Middle frontal gyrus (tissue), 1 donor: ENCODE results near the gene CELF4.

Source experiments
- DNase-seq: peaks from one replicate; pipeline ENCODE4 v3.0.0-alpha.2; 2015; ENCODE audit warnings: low spot score; ENCODE audit errors: extremely low spot score

CELF4 gene

GRCh38 chr18:37527395-37527794 is 38.2 kb downstream of the CELF4 start:
- no peak for DNase-seq

DNA sequence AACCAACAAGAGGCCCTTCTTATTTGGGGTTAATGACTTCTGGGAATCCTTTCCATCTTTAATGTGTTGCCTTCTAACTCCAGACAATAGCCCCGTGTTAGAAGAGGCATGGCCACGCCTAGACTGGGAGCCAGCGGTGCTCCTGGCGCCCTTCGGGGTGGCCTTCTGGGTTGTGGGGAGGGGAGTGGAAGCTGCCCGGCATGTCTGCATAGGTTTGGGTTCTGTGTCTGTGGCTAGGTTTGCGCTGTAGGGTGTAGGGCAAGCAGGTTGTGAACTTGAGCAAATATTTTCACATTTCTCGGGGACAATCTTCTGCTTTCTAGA is 40.4 kb downstream of the CELF4 start:
- no peak for DNase-seq

- DNase-seq: no peak
Observed at GRCh38 chr18:37524498-37525261, 40.9 kb downstream of the CELF4 start.

DNA sequence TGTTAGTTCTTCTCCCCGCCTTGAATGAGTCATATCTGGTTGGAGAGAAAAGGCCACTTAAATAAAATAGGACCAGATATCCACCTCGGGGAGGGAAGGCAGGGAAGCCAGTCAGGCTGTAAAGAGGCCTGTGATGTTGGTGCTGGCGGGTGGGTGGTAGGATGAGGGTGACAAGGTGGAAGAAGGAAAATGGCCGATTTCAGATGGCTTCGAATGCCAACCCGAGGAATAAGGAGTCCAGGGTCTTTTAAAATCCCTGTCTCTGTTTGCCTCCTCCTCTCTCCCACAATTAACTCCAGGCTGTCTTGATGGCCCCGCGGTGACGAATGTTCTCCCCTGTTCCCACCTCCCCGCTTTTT is 41.5 kb downstream of the CELF4 start:
- DNase-seq: no peak

GRCh38 chr18:37521510-37522465 is 43.8 kb downstream of the CELF4 start:
- no peak for DNase-seq

- no peak for DNase-seq
Observed at GRCh38 chr18:37520508-37520907, 45.1 kb downstream of the CELF4 start.

GRCh38 chr18:37519510-37520135 is 46.0 kb downstream of the CELF4 start:
- no peak for DNase-seq

- no peak for DNase-seq
Observed at GRCh38 chr18:37516361-37516853, 49.2 kb downstream of the CELF4 start.

DNA sequence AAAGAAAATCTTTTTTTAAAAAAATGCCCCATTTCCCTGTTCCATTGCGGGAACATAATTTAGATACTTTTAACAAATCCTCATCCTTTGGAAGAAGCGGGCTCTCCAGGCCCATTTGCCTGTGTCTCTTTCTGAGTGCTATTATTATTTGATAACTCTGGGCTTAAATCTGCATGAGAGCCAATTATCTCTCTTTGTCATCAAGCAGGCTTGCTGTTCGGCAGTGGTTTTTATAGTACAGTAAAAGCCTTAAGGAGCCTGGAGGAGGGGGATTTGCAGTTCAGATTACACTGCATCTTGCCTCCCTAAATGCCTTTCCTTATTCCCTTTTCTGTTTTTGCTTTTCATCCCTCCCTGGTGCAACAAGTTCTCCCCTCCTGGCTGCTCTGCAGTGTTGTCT is 50.6 kb downstream of the CELF4 start:
- DNase-seq: no peak

- no peak for DNase-seq
Observed at GRCh38 chr18:37512400-37512799, 53.2 kb downstream of the CELF4 start.

DNA sequence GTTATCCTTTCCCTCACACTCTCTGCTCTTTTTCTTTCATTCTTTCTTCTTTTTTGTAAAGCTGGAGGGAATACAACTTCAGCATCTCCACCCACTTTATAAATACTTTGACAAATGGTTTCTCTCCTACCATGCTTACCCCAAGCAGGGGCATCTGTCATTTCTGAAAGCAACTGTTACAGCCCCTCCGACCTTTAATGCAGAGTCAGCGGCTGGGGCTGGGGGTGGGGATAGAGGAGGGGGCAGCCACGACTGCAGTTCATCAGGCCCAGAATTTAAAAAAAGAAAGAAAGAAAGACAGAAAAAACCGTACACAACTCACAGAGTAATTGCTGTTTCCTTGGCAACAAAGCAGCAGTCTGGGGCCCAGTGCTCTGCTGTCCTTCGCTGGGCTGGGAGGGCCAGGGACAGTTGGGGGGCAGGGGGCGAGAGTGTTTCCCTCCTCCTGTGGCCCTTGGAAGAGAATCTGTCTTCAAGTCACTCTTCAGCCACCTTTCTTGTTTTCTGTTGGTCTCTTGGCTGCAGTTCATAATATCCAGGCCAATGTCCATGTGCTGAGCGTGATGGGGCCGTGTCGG is 53.8 kb downstream of the CELF4 start:
- no peak for DNase-seq

DNA sequence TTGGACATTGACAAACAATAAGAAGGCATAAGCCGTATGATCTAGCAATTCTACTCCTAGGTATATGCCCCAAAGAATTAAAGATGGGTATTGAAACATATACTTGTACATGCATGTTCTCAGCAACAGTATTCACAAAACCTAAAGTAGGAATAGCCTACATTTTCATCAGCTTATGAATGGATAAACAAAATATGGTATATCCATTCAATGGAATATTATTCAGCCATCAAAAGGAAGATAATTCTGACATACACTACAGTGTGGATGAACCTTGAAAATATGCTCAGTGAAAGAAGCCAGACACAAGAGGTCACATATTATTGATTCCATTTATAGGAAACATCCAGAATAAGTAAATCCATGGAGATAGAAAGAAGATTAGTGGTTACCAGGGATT is 56.0 kb downstream of the CELF4 start:
- no peak for DNase-seq

- no peak for DNase-seq
Observed at GRCh38 chr18:37508207-37508606, 57.4 kb downstream of the CELF4 start.

GRCh38 chr18:37507239-37507638 is 58.4 kb downstream of the CELF4 start:
- no peak for DNase-seq

DNA sequence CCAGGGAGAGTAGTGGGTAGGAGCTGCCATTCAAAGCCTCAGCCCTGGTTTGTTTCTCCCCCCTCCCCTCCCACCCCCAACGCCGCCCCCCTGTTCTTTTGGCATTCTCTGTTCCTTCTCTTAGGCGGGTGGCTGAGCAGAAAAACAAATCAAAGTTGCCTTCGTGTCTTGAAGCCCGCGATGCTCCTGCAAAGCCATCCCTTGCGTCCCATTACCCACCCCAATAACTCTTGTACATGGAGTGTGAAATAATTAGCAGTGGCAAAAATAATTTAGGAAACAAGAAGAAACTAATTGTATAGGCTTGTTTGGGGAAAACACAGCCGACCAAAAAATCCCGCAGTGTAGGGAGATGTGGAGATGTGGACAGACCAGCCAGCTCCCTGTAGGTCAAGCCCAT is 59.6 kb downstream of the CELF4 start:
- DNase-seq: no peak

GRCh38 chr18:37505321-37505720 is 60.3 kb downstream of the CELF4 start:
- DNase-seq: no peak

- no peak for DNase-seq
Observed at GRCh38 chr18:37502601-37503000, 63.0 kb downstream of the CELF4 start.

- peak; percentile 49 for DNase-seq
Observed at GRCh38 chr18:37502036-37502435, 63.6 kb downstream of the CELF4 start.

DNA sequence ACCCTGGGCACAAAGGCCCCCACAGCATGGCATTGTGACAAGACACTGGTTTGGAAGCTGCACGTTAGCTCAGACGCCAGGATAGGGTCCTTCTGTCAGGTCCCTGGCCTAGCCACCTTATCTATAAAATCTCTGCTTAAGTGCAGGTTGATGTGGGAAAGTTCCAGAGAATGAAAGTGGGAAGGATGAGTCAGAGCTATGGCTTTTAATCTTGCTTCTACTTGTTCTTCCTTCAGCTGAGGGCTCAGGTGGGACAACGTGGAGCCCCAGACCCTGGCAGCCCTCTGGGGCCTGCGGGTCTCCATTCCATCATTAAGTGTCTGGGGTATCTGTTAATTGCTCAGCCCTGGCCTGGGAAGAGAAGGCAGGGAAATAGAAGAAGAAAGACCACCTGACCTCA is 64.5 kb downstream of the CELF4 start:
- no peak for DNase-seq

DNA sequence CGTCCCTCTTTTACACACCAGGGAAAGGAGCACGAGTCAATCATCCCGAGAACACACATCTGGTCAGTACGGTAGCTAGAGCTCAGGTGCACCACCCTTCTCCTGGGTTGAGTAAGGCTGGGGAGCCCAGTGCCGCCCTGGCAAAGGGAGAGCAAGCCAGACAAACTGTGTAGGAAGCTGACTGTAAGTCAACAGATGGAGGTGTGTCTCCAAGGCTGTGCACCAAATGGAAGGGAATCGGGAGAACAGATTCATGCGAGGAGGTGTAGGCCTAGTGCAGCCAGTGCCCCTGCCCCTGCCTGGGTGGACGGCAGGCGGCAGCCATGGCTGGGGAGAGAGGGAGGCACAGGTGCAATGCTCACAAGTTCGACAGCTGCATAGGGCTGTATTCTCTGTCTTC is 65.7 kb downstream of the CELF4 start:
- no peak for DNase-seq

GRCh38 chr18:37499044-37499443 is 66.6 kb downstream of the CELF4 start:
- no peak for DNase-seq
